ENCODE measurements around the gene GSE1.
A peak's percentile ranks its signal among the peaks of the same experiment; 100 is the strongest.

The GSE1 gene

DNA sequence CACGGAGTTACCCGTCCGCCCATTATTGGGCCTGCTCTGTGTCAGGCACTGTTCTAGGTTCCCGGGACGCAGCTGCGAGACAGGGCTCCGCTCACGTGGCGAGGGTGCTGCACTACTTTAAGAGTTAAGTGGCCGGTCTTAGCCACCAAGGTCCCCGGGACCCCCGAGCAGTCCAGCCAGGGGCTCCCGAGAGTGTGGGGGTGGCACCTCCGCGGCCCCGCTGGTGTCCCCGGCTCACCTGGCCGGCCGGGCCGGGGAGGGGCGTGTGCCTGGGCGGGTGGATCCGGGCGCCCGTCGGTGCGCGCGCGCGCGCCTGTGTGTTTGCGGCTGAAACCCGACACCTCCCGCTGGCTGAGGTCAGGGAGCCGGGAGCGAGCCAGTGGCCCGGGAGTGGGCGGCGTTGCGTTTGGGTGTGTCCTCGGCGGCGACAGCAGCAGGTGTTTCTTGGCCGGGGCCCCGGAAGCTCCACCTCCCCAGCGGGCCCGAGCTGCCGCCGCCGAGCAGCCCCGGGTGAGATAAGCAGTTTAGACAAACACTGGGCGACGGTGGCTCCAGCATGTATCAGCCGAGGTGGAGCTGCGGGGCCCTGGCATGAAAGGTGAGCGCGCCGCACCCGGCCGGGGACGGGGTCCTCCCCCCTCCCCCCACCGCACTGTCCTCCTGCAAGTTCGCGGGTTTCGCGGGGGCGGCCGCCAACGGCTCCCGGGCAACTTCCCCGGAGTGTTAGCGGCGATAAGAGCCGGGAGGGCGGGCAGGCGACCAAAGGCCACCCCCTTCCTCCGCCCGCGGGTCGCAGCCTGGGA is at the start of gene GSE1:
TSS of gene GSE1 (plus strand) at position 522 of the 803 bp plus-strand sequence. CDS start at position 592, 70 bp downstream.
- peak; percentile 75 to 87 for DNase-seq

GRCh38 chr16:85563515-85564276 is 49.4 kb upstream of the GSE1 start:
- peak in 1 of 2 experiments; percentile 12 for DNase-seq

DNA sequence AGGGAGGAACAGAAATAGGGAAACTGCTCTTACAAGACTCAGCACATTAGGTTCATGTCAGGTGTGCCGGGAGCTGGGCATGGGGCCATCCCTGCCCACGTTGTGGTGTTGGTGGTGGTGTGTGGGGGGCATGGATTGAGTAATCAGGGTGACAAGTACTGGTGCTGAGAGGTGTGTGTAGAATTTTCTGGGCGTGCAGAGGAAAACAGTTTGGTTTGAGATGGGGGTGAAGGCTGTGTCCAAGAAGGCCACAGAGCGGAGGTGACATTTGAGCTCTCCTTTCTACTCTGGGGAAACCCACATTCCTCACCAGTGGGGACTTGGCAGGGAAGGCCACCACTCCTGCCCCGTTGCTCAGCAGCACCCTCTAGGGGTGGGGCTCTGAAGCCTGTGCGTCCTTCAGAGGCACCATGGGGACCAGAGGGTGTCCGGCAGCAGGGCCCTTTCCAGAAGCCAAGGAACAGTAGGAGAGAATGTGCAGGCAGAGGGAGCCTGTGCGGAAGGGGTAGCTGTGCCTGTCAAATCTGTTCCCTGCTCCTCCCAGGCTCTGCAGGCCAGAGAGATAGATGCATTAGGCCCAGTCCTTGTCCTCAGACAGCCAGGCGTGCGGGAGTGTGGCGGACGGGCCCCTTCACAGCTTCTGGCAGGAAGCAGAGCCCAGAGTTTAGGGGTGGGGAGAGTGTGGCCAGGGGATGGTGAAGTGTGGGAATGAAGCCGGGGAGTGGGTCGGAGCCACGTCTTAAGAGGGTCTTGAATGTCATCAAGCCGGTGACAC is 48.7 kb upstream of the GSE1 start:
- DNase-seq = no peak

DNA sequence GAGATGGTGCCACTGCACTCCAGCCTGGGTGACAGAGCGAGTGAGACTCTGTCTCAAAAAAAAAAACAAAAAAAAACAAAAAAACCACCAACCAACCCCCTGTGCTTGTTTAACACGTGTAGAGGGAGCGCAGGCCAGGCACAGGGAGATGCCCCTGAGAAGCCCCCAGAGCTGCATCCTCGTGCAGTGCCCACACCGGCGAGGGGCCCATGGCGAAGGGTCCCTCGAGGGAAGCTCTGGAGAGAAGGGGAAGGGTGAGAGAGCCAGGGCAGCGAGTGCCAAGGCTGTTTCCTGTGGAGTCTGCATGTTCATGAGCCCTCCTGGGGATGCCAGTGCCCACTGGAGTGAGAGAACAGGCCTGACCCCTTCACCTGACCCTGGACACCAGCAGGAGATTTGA is 47.8 kb upstream of the GSE1 start:
- no peak for DNase-seq

- no peak for DNase-seq
Observed at GRCh38 chr16:85565801-85566526, 47.2 kb upstream of the GSE1 start.

DNA sequence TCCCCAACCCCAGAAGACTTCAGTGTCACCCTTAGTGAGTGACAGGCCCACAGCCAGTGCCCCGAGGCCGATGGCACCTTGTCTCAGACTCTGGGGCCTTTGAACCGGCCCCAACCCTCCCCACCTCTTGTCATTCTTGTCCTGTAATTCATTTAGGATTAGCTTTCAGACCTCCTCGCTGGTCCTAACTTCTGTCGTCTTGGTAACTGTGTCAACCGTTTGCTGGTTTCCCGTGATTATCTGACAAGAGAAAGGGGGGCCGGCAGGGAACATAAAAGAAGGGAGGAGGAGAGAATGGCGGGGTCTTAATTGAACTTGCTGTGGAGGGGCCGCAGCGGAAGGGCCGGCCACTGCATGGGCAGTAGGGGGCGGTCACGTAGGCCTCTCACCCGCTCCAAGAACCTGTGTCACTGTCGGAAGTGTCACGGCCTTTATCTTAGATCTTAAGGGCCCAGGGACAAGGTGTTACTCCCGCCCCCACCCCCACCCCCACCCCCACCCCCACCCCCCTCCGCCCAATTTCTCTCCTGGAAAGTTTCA is 46.5 kb upstream of the GSE1 start:
- no peak for DNase-seq

DNA sequence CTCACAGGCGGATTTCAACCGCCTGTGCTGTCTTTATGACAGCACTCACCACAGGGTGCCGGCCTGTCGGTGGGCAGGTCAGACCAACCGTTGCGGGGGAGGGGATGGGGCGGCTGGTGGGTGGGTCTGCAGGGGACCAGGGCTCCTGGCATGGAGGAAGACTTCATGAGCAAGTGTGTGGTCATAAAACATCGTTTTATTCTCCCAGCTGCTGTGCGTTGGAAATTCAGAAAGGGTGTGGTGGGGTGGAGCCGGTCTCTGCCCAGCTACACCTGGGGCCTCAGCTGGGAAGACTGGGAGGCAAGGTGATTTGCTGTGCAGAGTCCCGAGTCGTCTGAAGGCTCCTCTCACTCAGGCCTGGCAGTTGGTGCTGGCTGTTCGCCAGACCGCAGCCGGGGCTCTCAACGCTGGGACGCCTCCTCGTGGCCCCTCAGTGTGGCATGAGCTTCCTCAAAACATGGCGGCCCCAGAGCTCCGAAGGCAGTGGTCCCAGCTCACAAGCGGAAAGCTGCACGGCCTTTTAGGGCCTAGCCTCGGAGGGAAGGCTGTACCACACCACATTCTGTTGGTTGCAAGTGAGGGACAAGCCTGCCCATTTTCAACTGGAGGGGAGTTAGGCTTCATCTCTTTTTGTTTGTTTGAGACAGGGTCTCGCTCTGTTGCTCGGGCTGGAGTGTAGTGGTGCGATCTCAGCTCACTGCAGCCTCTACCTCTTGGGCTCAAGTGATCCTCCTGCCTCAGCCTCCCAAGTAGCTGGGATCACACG is 45.8 kb upstream of the GSE1 start:
- DNase-seq = no peak

DNA sequence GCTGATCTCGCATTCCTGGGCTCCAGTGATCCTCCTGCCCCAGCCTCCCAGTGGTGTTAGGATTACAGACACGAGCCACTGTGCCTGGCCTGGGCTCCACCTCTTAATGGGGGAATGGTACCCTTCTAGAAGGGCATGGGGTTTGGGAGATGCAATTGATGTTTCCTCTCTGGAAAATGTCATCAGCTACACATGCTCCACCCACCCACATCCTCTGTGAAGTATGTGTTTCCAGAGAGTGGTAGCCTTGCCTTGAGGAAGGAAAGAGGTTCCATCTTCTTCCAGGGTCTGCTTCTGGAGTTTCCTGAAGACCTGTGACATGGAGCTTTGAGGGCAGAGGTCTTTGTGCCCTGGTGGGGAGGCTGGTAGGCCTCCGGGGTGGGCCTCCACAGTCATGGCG is 45.2 kb upstream of the GSE1 start:
- no peak for DNase-seq

GRCh38 chr16:85568519-85568918 is 44.6 kb upstream of the GSE1 start:
- DNase-seq = no peak

- no peak for DNase-seq
Observed at GRCh38 chr16:85569039-85569614, 44.0 kb upstream of the GSE1 start.

DNA sequence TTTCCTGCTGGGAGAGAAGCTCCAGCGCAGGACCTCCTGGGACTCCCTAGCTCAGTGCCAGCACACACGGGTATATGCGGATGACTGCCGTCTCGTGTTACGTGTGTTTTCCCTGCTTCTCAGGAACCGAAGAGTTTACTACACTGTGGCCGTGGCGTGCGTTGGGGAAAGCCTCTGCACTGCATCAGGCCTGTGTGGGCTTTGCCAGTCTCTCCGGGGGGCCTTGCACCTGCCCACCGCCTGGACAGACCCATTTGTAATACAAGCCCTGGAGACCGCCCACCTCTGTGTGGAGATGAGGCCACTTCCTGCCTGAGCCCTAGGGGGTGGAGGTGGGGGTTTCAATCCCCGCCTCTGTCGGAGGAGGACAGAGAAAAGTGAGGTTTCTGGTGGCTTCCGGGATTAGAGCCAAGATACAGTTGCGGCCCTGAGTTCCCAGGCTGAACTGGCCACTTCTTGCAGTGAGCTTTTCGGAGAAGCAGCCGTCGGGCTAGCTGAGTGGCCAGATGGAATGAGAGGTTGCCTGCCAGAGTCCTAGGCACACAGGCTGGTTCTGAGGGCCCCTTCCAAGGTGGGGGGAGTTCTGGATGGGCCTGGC is 43.4 kb upstream of the GSE1 start:
- DNase-seq = no peak

GRCh38 chr16:85570213-85570734 is 42.8 kb upstream of the GSE1 start:
- DNase-seq = no peak

DNA sequence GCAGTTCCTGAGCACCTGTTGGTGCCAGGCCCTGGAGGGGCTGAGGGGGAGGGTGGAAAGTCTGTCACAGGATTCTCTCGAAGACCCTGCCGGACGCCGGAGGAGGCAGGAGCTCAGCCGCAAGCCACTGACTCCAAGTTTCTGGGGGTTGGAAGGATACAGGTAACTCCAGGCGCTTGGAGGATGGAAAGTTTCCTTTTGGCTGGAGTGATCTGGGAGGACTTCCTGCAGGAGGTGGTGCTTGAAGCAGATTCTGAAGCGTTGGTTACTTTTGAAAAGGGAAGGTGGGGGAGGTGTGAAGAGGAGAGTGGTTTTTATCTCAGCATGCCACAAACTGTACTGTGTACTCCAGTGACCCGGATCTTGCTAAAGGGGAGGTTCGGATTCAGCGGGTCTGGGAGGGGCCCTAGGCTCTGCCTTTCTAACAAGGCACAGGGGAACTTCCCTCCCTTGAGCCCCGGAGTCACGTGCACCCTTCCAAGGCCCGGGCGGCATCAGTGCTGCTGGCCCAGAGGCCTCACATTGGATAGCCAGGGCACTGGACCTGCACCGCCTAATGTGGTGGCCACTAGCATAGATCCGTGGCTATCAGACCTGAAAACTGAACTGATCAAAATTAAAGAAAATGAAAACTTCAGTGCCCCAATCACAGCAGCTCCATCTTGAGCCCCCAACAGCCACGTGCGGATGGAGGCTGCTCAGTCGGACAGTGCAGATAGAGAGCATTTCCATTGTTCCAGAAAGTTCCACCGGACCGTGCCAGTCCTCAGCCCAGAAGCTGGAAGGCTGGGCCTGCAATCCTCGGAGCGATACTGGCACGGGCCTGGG is 42.2 kb upstream of the GSE1 start:
- DNase-seq = no peak

DNA sequence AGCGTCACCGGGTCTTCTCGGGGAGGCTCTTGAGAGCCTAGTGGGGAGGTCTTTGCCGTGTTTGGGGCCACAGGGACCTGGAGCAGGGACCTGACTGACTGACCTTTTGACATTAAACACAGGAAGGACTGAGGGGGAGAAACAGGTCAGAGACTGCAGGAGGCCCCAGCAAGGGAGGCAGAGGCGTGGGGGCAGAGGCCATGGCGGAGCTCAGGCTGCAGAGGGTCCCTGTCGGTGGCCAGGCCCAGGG is 41.6 kb upstream of the GSE1 start:
- DNase-seq = no peak

DNA sequence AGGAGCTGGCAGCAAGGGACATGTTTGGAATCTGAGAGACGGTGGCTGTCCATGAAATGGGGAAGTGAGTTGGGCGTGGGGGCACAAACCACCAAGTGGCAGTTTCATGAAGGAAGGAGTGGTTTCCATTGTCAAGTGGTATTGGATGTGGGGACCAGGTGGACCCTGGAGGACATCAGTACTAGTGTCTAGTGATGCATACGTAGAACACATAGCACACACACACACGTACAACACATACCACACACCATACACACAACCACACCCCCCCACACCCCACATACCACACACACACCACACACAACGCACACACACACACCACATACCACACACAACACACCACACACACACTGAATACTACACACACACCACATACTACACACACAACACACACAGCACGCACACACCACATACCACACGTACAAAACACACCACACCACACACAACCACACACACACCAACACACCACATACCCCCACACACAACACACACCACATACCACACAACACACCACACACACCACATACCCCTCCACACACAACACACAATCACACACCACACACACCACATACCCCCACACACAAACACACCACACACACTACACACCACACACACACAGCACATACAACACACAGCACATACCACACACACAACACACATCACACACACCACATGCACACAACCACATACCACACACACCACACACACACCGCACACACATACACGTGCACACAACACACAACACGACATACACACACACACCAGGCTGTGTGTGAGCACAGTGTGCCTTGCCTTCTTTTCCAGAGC is 41.1 kb upstream of the GSE1 start:
- no peak for DNase-seq

- DNase-seq = no peak
Observed at GRCh38 chr16:85573045-85573695, 40.0 kb upstream of the GSE1 start.

- no peak for DNase-seq
Observed at GRCh38 chr16:85573696-85574641, 39.2 kb upstream of the GSE1 start.
